ENCODE data around the gene CTBP2.

Gene CTBP2

DNA sequence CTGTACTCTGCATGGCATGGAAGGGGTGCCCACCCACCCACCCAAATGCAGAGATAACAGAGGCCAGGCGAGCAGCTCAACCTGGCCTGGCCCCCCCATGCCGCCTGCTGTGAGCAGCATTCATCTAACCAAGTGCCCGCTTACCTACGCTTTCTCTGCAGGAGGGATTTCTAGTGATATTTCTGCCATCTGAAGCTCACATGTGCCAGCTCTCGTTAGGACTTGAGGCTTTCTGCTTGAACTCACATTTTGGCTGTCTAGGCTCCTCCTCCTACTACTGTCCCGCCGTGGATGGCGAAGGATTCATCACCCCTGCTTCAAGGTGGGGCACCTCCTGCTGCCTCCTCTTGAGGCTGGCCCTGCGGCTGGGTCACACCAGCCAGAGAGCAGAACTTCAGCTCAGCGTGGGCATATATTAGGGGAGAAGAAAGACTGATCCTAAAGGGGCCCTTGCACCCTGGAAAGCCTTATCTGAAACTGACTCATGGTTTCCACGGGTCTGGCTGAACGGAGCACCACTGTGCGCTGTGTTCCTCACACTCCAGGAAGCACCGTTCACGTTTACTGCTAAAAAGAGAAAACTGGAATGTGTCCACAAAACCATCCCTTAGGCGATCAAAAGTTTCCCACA lies 45.5 kb downstream of the CTBP2 start:
- TF ChIP-seq, protein P1, sequence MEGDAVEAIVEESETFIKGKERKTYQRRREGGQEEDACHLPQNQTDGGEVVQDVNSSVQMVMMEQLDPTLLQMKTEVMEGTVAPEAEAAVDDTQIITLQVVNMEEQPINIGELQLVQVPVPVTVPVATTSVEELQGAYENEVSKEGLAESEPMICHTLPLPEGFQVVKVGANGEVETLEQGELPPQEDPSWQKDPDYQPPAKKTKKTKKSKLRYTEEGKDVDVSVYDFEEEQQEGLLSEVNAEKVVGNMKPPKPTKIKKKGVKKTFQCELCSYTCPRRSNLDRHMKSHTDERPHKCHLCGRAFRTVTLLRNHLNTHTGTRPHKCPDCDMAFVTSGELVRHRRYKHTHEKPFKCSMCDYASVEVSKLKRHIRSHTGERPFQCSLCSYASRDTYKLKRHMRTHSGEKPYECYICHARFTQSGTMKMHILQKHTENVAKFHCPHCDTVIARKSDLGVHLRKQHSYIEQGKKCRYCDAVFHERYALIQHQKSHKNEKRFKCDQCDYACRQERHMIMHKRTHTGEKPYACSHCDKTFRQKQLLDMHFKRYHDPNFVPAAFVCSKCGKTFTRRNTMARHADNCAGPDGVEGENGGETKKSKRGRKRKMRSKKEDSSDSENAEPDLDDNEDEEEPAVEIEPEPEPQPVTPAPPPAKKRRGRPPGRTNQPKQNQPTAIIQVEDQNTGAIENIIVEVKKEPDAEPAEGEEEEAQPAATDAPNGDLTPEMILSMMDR (IDR thresholded peaks at IDR 0.05; ENCODE audit: extremely low read depth, missing control alignments) = no peak
- no peak for DNase-seq (ENCODE audit: low spot score)

DNA sequence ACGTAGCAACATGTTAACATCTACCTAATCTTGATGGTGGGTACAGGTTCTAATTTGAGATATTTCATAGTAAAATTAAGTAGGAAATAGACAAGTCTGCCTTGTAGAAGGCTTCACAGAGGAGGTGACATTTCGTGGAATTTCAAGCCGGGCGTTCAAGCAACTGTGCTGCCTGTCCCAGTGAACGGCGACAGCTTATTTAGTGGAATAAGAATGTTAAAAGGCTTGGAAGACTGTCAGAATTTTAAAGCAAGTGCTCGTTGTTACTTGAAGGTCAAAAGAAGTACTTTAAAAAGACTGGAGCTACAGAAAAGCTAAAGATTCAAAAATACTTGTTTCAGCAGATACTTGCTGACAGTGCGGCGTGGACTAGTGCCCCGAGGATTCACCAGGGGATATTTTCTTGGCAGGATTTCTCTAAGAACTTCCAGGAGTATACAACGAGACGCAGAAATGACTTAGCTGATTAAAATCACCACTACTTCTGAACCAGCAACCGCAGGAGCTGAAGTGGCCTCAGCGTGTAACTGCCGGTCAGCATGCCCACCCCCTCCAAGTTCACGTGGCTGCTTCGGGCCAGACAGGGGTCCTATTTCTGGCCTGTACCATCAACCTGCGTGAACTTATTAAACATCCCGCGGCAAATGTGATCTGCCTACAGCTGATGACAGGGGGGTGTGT lies 46.5 kb downstream of the CTBP2 start:
- DNase-seq (ENCODE audit: low spot score) = no peak
- TF ChIP-seq, protein P1 (IDR thresholded peaks at IDR 0.05; ENCODE audit: extremely low read depth, missing control alignments) = no peak

DNA sequence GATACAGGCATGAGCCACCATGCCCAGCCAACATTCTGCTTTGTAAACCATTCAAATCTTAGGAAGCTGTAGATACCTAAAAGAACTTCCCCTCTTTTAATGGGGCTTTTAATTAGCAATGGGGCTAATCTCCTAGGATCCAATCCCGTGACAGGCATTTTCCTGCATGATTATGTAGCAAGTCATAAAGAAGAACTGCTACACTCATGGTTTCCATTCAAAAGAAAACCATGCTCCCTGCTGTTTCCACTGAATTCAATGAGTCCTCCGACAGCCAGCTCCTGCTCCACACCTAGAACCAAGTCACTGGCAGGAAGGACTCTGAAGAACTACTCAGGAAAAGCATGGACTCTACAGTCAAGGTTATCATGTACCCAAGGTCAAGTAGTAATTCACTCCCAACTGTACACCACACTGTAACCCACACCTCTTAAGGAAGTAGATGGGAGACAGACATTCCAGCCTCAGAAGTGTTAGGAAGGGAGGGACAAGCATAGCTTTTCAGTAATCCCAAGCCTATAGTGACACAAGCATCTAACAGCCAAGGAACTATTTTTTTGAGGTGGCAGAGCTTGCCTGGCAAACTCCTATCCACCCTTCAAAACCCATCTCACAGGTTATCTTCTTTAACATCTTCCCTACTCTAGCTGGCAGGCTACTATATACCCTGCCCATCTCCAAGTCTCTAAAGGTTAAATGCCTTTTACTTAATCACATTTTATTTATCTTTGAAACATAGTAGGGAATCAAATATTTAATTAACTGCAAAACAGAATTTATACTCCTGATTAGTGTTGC lies 47.5 kb downstream of the CTBP2 start:
- TF ChIP-seq, protein P1 (IDR thresholded peaks at IDR 0.05; ENCODE audit: extremely low read depth, missing control alignments) = no peak
- DNase-seq (ENCODE audit: low spot score) = no peak

DNA sequence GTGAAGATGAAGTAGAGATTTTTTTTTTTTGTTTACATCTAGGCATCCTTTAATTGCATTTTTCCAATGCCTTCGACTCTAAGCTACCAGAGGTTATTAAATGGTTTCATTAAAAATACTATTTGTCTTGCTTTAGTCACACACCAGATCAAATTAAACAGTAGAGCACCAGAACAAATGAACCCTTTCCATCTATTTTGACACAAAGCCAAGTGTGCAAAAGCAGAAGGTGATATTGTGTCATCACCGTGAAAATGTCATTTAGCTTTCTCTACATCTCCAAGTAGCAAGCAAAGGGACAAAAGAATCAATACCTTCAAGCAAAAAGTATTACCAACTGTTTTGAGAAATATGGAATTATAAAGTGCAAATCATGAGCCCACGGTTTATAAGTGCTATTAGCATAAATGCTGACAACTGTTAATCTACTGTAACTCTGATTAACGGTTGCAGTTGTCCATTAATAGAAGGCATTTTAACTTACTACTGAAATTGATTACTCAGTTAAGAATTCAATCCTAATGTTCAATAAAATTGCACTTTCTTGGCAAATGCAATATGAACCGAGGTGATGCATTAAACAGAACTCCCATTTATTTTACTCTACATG lies 49.1 kb downstream of the CTBP2 start:
- DNase-seq (ENCODE audit: low spot score) = no peak
- TF ChIP-seq, protein P1 (IDR thresholded peaks at IDR 0.05; ENCODE audit: extremely low read depth, missing control alignments) = no peak

DNA sequence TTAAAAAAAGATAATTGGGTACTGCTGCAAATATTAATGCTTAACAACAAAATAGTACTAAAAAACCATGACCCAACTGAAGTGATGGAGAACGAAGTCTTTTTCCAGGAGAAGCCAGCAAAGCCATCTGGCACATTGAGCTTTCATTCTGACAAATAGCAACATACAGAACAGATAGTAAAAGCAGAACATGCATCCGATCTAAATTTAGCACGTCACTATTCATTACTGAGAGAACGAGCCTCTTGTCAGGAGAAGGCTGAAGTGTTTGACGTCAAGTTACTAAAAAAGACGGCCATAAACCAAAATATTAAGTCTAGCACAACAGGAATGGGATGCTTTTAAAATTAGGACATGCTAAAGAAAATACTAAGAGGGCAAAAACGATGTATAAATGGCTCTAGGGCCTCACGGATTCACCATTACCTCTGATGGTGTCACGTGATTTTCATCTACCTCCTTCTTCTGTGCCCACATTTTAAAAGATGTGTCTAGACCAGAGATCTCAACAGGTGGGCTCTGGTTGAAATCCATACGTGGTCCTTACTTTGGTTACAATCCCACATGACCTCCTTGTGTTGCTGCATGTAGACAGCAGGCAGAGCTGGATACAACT lies 52.3 kb downstream of the CTBP2 start:
- DNase-seq (ENCODE audit: low spot score) = no peak

DNA sequence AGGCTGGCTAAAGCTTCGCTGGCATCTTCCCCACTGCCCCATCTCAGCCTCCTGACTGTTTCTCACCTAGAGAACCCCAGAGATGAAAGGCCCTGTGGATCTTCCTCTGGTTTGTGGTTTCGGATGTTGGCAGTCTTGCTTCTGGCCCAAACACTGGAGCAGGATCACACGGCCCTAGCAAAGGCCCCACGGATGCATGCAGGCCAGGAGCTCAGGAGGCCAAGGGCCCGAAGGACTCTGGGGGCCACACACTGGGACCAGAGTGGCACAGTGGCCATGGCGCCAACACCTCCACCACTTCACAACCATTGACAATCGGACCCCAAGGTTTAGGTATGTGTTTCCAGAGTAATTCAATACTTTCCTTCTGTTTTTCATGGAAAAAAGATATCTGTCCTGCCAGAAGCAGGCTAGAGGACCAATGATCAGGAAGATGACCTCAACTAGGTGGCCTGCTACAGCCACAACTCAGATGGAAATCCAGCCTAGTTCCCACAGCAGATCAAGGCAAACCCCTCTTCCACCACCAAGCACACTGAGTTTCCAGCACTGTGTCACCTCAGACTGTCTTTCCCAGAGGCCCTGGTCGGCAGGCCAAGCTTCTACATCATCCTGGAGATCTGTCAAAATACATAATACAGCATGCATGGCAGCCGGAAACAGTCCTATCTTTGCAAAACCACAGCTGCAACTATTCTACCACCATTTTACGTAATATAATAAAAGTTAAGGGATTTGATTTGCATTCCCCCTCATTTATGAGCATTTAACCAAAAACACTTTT lies 53.0 kb downstream of the CTBP2 start:
- TF ChIP-seq, protein P1 (IDR thresholded peaks at IDR 0.05; ENCODE audit: extremely low read depth, missing control alignments) = no peak
- DNase-seq (ENCODE audit: low spot score) = no peak

More for the DNA sequence above, 52.3 kb downstream of the CTBP2 start:
- TF ChIP-seq, protein P1 (IDR thresholded peaks at IDR 0.05; ENCODE audit: extremely low read depth, missing control alignments) = no peak

Measured in GM20000 (cell line).